HG03565 (cell line): Measurements from ENCODE around the gene NUB1.
"Not testable (repeated sequence)": the region's sequence is repeated elsewhere in the genome, so short reads cannot be mapped to it uniquely, and the experiment has no call there.

Experiments
- ATAC-seq: cut with Tn5 transposase; IDR thresholded peaks from one replicate; pipeline ENCODE4 v1.9.1; 2021; ENCODE audit warnings: mild to moderate bottlenecking, moderate library complexity; ENCODE audit not compliant: unreplicated experiment

The NUB1 gene

GRCh38 chr7:151341357-151342101 is at the start of gene NUB1:
Gene NUB1 (plus strand): TSS chr7:151341812. CDS start chr7:151345350, 3,538 bp downstream.
- ATAC-seq = peak; percentile 43

- no peak for ATAC-seq
Observed at GRCh38 chr7:151292850-151293249, 48.8 kb upstream of the NUB1 start.

- ATAC-seq = no peak
Observed at GRCh38 chr7:151296202-151296992, 45.2 kb upstream of the NUB1 start.

- ATAC-seq = no peak
Observed at GRCh38 chr7:151298765-151299164, 42.8 kb upstream of the NUB1 start.

GRCh38 chr7:151299530-151299929 is 42.1 kb upstream of the NUB1 start:
- ATAC-seq = no peak

GRCh38 chr7:151299940-151300645 is 41.5 kb upstream of the NUB1 start:
- ATAC-seq = no peak

- ATAC-seq = no peak
Observed at GRCh38 chr7:151301471-151302462, 39.8 kb upstream of the NUB1 start.

GRCh38 chr7:151304251-151304650 is 37.4 kb upstream of the NUB1 start:
- not testable (repeated sequence) for ATAC-seq

GRCh38 chr7:151304856-151305255 is 36.8 kb upstream of the NUB1 start:
- no peak for ATAC-seq

- no peak for ATAC-seq
Observed at GRCh38 chr7:151306374-151306773, 35.2 kb upstream of the NUB1 start.

- no peak for ATAC-seq
Observed at GRCh38 chr7:151306860-151307259, 34.8 kb upstream of the NUB1 start.

GRCh38 chr7:151307536-151307935 is 34.1 kb upstream of the NUB1 start:
- ATAC-seq = no peak

GRCh38 chr7:151308256-151308655 is 33.4 kb upstream of the NUB1 start:
- no peak for ATAC-seq

- ATAC-seq = no peak
Observed at GRCh38 chr7:151308791-151309190, 32.8 kb upstream of the NUB1 start.

- no peak for ATAC-seq
Observed at GRCh38 chr7:151309311-151309710, 32.3 kb upstream of the NUB1 start.

- no peak for ATAC-seq
Observed at GRCh38 chr7:151310578-151310977, 31.0 kb upstream of the NUB1 start.

GRCh38 chr7:151311294-151311864 is 30.2 kb upstream of the NUB1 start:
- ATAC-seq = no peak

- no peak for ATAC-seq
Observed at GRCh38 chr7:151312356-151312755, 29.3 kb upstream of the NUB1 start.

GRCh38 chr7:151312831-151313809 is 28.5 kb upstream of the NUB1 start:
- ATAC-seq = no peak
